Spinal cord (tissue), 10 donors: ENCODE data around the gene POFUT1. TPM values are rescaled to one million over a fixed set of nuclear protein-coding genes. Genes with fewer than 3 reads are reported as not detected.
"Not testable (repeated sequence)": the region's sequence is repeated elsewhere in the genome, so short reads cannot be mapped to it uniquely, and the experiment has no call there.

Source experiments
- DNase-seq, 6 donors: peaks; one replicate each; pipeline versions ENCODE4 v3.0.0 to v3.0.0-alpha.2; 2013 to 2015; ENCODE audit warnings: low spot score in 6 of 6, low read depth in 4 of 6
- H3K27ac ChIP-seq: one replicate; pipeline ENCODE4 v1.5.1; 2013; ENCODE audit warnings: low read depth, low read length, control low read depth
- H3K27me3 ChIP-seq: one replicate; pipeline ENCODE4 v1.6.1; 2013; ENCODE audit warnings: low read length; ENCODE audit not compliant: control insufficient read depth, insufficient read depth
- H3K36me3 ChIP-seq: one replicate; pipeline ENCODE4 v1.6.1; 2013; ENCODE audit warnings: low read length; ENCODE audit not compliant: control insufficient read depth, insufficient read depth
- H3K4me1 ChIP-seq: one replicate; pipeline ENCODE4 v1.6.1; 2013; ENCODE audit warnings: low read length; ENCODE audit not compliant: control insufficient read depth, insufficient read depth
- H3K4me3 ChIP-seq: one replicate; pipeline ENCODE4 v1.5.1; 2013; ENCODE audit warnings: low read depth, low read length, control low read depth
- H3K9me3 ChIP-seq: one replicate; pipeline ENCODE4 v1.6.1; 2013; ENCODE audit warnings: low read length; ENCODE audit not compliant: control insufficient read depth, insufficient read depth
- WGBS: methylation state at CpG from one replicate; pipeline ENCODE4 v1.1.5; 2013; ENCODE audit warnings: missing lambda C conversion rate; ENCODE audit not compliant: insufficient coverage; 5-methylcytosine and 5-hydroxymethylcytosine counted together
- polyA plus RNA-seq, 2 donors: library from polyadenylated mRNA; unstranded; fragments of 120-200 nt; gene quantifications; one replicate each; pipeline ENCODE4 v1.2.1, GENCODE V29; 2013; ENCODE audit not compliant: insufficient read length in 2 of 2
- total RNA-seq, 2 donors: library from RNA; depleted of rRNA in 1 of 2; stranded (reverse); fragments of 120-200 nt in 1 of 2; fragments of >200 nt in 1 of 2; gene quantifications; one replicate each; pipeline versions ENCODE4 v1.2.3 to v1.2.4, GENCODE V29; 2013 to 2014
- donor health status: healthy.

The POFUT1 gene
- total and polyA plus RNA-seq, 4 donors = 21.3 to 32.9 (median 25.2) TPM

DNA sequence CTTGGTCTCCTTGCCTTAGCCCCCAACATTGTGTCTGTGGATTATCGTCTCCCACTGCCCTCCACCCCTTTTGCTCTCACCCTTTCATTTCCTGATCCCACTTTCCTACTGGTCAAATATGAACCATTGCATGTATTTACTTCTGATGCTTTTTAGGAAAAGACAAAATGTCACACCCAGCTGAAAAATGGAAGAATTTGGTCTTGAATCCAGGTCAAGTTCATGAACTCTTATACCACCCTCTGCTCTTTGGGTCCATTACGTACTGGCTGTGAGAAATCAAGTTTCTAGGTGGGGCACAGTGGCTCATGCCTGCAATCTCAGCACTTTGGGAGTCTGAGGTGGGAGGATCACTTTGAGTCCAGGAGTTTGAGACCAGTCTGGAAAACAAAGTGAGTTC is 54.0 kb downstream of the POFUT1 start:
- Histone ChIP-seq H3K36me3 (no peaks in the 10 kb centered on the region), H3K27me3 (no peaks in the 10 kb centered on the region), H3K4me3 (no peak overlapping the region), H3K4me1 (no peaks in the 10 kb centered on the region), H3K27ac (no peak overlapping the region), H3K9me3 (no peaks in the 10 kb centered on the region)
- DNase-seq = no peak
- WGBS = 86% methylated on average over 1 of the region's 2 CpGs

DNA sequence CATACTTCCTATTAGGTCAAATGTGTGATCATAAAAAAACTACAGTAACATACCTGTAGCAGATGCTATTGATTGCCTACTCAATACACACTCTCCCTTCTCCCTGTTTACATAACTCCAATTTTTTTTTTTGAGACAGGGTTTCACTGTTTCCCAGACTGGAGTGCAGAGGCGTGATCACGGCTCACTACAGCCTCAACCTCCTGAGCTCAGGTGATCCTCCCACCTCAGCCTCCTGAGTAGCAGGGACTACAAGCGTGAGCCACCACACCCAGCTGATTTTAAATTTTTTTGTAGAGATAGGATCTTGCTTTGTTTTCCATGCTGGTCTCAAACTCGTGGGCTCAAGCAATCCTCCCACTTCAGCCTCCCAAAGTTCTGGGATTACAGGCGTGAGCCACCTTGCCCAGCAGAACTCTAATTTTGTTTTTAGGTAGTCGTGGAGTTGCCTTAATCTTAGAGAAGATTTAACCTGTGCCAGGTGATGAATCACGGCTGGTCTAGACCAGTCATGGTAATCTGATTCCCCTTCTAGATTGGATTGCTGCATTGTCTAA is 55.8 kb downstream of the POFUT1 start:
- DNase-seq = no peak
- no peaks in the 10 kb centered on the region for H3K4me1 ChIP-seq
- no peak overlapping the region for H3K27ac ChIP-seq
- no peaks in the 10 kb centered on the region for H3K27me3 ChIP-seq
- H3K36me3 ChIP-seq = no peaks in the 10 kb centered on the region
- WGBS = no CpG with 5 or more reads among the region's 7 CpGs
- H3K4me3 ChIP-seq = no peak overlapping the region
- no peaks in the 10 kb centered on the region for H3K9me3 ChIP-seq

DNA sequence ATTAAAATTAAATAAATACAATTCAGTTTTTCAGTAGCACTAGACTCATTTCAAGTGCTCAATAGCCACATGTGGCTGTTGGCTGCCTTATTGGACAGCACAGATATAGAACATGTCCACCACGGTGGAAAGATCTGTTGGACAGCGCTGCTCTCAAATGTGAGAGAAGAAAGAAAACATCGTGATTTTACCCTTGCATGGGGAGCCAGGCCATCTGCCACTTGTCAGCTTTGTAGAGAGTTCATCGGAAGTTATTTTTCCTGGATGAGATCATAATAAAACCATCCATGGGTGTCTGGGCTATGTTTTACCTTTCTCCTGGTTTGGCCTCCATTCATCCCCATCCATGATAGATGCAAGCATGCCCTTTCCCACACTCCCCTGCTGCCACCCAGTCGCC is 63.9 kb downstream of the POFUT1 start:
- DNase-seq = no peak
- Histone ChIP-seq H3K9me3 (no peaks in the 10 kb centered on the region), H3K4me1 (peaks cover 6% of the 10 kb centered on the region), H3K27ac (no peak overlapping the region), H3K27me3 (no peaks in the 10 kb centered on the region), H3K4me3 (no peak overlapping the region), H3K36me3 (no peaks in the 10 kb centered on the region)
- 61% methylated on average over 3 of the region's 5 CpGs for WGBS

DNA sequence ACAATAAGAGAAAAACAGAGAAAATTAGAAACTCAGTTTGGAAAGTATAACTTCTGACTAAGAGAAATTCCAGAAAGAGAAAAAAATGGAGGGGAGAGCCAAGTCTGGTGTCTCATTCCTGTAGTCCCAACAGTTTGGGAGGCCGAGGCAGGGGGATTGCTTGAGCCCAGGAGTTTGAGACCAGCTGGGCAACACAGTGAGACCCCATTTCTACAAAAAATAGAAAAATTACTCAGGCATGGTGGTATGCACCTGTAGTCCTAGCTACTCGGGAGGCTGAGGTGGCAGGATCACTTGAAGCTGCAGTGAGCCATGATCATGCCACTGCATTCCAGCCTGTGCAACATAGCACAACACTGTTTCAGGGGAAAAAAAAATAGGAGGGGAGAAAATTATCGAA is 66.7 kb downstream of the POFUT1 start:
- H3K27me3 ChIP-seq = no peaks in the 10 kb centered on the region
- DNase-seq = no peak
- no peak overlapping the region for H3K27ac ChIP-seq
- H3K36me3 ChIP-seq = no peaks in the 10 kb centered on the region
- no peak overlapping the region for H3K4me3 ChIP-seq
- peaks cover 20% of the 10 kb centered on the region for H3K4me1 ChIP-seq
- H3K9me3 ChIP-seq = no peaks in the 10 kb centered on the region
- no CpG with 5 or more reads among the region's 3 CpGs for whole genome bisulfite sequencing

DNA sequence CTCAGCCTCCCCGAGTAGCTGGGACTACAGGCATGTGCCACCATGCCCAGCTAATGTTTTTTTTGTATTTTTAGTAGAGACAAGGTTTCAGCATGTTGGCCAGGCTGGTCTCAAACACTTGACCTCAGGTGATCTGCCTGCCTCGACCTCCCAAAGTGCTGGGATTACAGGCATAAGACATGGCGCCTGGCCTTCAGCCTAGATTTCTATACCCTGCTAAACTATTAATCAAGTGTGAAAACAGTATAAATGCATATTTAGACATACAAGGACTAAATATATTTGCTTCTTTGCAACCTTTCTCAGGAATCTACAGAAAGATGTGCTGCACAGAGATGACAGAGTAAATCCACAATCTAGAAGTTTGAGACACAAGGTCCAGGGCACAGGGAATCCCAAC is 67.5 kb downstream of the POFUT1 start:
- H3K9me3 ChIP-seq, H3K4me3 ChIP-seq, H3K27ac ChIP-seq, H3K36me3 ChIP-seq, DNase-seq, H3K27me3 ChIP-seq: not testable (repeated sequence)
- H3K4me1 ChIP-seq = peaks cover 19% of the 10 kb centered on the region
- WGBS = no CpG with 5 or more reads among the region's 3 CpGs

DNA sequence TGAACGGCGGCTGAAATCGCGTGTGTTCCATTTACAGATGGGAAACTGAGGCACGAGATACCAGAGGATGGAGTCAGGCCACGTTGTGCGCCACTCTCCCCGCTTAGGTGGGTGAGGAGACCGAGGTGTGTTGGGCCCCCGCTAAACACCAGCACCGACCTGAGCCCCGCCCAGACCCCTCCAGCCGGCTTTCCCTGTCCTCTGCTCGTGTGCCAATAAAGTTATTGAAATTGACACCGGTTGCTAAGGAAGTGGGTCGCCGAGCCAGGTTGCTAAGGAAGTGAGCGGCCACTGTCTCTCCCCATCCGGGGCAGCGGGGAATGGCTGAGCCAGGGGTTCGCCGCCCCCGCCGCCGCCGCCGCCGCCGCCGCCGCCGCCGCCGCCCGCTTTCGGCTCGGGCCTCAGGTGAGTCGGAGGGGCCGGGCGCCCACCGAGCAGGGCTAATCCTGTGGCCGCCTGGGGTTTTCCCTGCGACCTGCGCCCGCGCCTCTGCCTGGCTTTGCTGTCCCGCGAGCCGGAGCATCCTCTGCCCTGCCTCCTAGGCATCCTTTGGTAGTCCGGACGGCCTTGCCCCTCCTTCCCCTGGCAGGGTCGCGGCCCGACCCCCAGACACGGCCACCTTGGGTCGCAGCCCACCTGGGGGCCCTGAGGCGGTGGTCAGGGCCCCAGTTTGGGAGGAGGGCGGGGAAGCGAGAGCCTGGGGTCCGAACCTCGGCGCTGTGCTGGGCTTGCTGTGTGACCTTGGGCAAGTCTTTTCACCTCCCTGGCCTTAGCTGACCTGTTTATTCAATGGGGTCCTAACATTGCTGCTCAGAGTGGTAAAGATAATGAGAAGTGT is 69.9 kb downstream of the POFUT1 start, which contains the start of gene KIF3B:
TSS of gene KIF3B (plus strand) at position 291 of the 838 bp plus-strand sequence. CDS start 32,127 bp downstream, outside the sequence.
- H3K36me3 ChIP-seq = no peaks in the 10 kb centered on the region
- no peaks in the 10 kb centered on the region for H3K9me3 ChIP-seq
- H3K27ac ChIP-seq = no peak within 1 kb of the TSS
- peak; percentile 47 to 97 (median 78) for DNase-seq
- H3K4me3 ChIP-seq = peak within 1 kb of the TSS; percentile 85
- no peaks in the 10 kb centered on the region for H3K27me3 ChIP-seq
- 2% methylated on average over 53 of the region's 62 CpGs for WGBS
- H3K4me1 ChIP-seq = peaks cover 18% of the 10 kb centered on the region

DNA sequence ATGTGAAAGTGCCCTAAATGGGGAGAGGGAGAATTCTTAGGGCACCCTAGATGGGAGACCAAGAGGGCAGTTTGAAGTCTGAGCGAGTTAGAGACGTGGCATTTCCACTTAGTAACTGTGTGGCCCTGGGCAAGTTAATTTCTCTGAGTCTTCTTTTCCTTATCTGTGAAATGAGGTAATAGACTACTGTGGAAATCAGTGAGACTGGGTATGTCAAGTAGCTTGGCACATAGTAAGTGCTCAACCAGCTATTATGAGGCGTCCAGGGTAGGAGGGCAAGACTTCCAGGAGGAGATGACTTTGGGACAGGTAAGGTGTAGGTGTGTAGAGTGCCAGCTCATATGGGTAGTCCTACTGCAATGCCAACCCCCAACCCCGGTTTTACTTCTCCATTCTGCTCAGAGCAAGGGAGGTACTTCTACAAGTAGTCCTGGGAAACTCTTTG is 70.5 kb downstream of the POFUT1 start:
- Histone ChIP-seq H3K36me3 (no peaks in the 10 kb centered on the region), H3K4me3 (peak overlapping the region; percentile 85), H3K9me3 (no peaks in the 10 kb centered on the region), H3K27me3 (no peaks in the 10 kb centered on the region), H3K27ac (no peak overlapping the region), H3K4me1 (peaks cover 18% of the 10 kb centered on the region)
- WGBS = 49% methylated on average over 2 of the region's 4 CpGs
- DNase-seq = no peak

DNA sequence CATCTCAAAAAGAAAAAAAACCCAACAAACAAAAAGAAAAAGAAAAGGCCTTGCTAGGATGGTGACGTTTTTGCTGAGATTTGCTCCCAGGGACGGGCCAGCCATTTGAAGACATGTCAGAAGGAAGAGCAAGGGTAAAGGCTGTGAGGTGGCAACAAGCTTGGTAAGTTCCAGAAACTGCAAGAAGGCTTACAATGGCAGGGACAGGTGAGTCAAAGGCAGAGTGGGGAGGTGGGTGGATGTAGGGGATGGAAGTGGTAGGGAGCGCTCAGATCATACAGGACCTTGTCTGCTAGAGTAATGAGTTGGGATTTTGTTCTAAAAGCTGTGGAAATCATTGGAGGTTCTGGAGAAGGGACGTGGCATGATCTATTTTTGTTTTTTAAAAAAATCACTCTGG is 74.0 kb downstream of the POFUT1 start:
- H3K4me3 ChIP-seq = no peak overlapping the region
- WGBS = 94% methylated on average over 4 of the region's 4 CpGs
- no peaks in the 10 kb centered on the region for H3K36me3 ChIP-seq
- no peaks in the 10 kb centered on the region for H3K27me3 ChIP-seq
- no peaks in the 10 kb centered on the region for H3K9me3 ChIP-seq
- peaks cover 18% of the 10 kb centered on the region for H3K4me1 ChIP-seq
- no peak for DNase-seq
- H3K27ac ChIP-seq = no peak overlapping the region

DNA sequence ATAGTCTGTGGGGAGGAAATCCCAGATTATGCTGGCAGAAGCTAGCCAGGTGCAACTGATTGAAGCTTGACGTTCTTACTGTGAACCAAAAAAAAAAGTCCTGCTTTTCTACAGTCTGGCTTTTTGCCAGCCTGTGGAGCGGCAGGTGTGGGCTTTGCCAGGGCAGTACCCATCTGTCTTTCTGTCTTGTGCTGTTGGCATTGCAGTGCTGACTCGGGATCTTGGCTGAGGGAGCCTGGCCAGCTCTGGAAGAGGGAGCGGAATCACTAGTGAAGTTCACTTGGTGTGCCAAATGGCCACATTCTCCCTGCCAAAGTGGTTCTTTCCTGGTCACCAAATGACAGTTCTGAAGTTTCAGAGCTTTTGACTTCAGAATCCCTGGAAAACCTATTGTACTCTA is 74.8 kb downstream of the POFUT1 start:
- WGBS = 39% methylated on average over 4 of the region's 4 CpGs
- no peaks in the 10 kb centered on the region for H3K27me3 ChIP-seq
- no peak overlapping the region for H3K4me3 ChIP-seq
- no peaks in the 10 kb centered on the region for H3K9me3 ChIP-seq
- no peaks in the 10 kb centered on the region for H3K36me3 ChIP-seq
- DNase-seq = peak in 4 of 6 donors; percentile 52 to 88 (median 68)
- no peak overlapping the region for H3K27ac ChIP-seq
- peaks cover 11% of the 10 kb centered on the region for H3K4me1 ChIP-seq
